Omental fat pad (tissue), 4 donors: ENCODE measurements around the gene PTTG1IP2. TPM values are rescaled to one million over a fixed set of nuclear protein-coding genes. Genes with fewer than 3 reads are reported as not detected.

Experiments
- ATAC-seq: fragments of 150-250 bp; one replicate; pipeline ENCODE4 v1.9.1; 2016; ENCODE audit warnings: mild to moderate bottlenecking, moderate library complexity; ENCODE audit not compliant: low FRiP score
- DNase-seq: peaks from one replicate; pipeline ENCODE4 v3.0.0-alpha.2; 2019; ENCODE audit warnings: low spot score
- CTCF ChIP-seq, 3 donors: fragments of 450-650 bp; IDR thresholded peaks; one replicate each; pipeline ENCODE4 v1.5.1; 2016 to 2017; ENCODE audit warnings: antibody characterized with exemption in 3 of 3, mild to moderate bottlenecking in 3 of 3, moderate library complexity in 2 of 3
- total RNA-seq, 4 donors: library from RNA; depleted of rRNA; stranded (reverse); fragments of >200 nt; gene quantifications; one replicate each; pipeline ENCODE4 v1.1.0, GENCODE V29; 2016

PTTG1IP2 gene
- total RNA-seq, 4 donors from 2014 or later = not detected

DNA sequence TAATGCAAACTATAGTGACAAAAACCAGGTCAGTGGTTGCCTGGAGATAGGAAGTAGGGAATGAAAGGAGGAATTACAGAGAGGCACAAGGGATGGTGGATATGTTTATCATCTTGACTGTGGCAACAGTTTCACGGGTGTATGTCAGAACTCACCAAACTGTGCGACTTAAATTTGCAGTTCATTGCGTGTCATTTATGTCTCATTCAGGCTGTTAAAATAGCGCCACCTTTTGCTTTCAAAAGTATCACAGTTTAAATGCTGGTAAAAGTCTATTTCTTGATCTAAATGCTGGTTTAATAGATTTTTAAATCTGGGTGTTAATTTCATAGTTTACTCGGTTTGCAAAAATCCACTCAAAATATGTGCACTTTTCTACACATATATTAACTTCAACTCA lies 51.0 kb downstream of the PTTG1IP2 start:
- no peak for DNase-seq
- no peak for ATAC-seq
- TF ChIP-seq CTCF (IDR thresholded peaks at IDR 0.05) = no peak

DNA sequence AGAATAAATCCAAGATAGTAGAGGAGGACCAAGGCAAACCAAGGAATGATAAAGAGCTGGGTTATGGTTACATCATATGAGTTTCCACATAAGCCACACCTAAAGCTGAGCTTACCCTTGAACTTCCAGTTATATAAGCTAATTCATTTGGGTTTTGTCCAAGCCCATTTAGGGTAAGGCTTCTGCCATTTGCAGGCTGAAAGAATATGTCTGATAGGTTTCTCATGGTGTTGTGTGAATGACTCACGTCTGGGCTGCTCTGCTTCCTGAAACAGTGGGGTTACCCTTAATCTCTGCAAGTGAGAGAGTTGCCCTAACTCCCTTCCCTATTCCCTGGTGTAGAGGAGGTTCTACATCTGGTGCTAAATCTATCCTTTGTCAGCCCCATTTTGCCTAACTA lies 60.8 kb downstream of the PTTG1IP2 start:
- TF ChIP-seq CTCF (IDR thresholded peaks at IDR 0.05) = no peak
- DNase-seq (no peak), ATAC-seq (no peak)

GRCh38 chr7:90532231-90532929 lies 62.9 kb downstream of the PTTG1IP2 start:
- ATAC-seq (no peak), DNase-seq (no peak)
- TF ChIP-seq CTCF (IDR thresholded peaks at IDR 0.05) = no peak

DNA sequence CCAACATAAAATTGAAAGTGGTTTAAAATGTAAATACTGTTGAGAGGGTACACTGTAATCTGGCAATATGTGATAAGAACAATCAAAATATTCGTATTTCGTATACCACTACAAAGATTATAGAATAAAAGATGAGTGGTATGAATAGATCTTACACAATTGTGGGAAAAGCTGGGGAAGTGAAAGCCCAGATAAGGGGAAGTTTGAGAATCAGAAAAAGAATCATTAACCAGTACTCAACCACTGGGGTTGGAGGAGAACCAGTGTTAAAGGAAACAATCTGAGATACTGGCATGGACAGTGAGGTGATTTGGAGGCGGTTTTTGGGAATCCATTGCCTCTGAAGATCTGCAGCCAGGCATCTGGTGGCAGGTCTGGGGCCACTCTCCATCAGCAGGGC lies 67.0 kb downstream of the PTTG1IP2 start:
- DNase-seq = no peak
- no peak for ATAC-seq
- TF ChIP-seq CTCF (IDR thresholded peaks at IDR 0.05) = no peak

DNA sequence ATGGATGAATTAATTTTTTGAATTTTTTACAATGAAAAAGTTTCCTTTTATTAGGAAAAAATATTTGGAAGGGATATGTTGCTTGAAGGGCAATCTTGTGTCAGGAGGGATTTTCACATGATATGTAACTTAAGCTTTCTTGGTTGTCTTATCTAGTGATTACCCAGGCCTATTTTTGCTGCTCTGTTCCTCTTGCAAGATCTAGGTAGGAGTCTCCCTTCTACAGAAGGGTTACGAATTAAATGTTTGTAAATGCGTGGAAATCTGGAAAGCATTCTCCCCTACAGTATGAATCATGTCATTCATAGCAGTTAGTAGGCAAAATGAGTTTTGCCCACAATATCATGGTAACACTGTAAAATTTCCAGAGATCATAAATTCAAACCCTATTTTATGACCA lies 69.0 kb downstream of the PTTG1IP2 start:
- DNase-seq (no peak), ATAC-seq (peak; percentile 64)
- TF ChIP-seq CTCF (IDR thresholded peaks at IDR 0.05) = no peak

GRCh38 chr7:90540406-90540805 lies 71.0 kb downstream of the PTTG1IP2 start:
- TF ChIP-seq CTCF (IDR thresholded peaks at IDR 0.05) = no peak
- DNase-seq = no peak
- ATAC-seq = no peak

DNA sequence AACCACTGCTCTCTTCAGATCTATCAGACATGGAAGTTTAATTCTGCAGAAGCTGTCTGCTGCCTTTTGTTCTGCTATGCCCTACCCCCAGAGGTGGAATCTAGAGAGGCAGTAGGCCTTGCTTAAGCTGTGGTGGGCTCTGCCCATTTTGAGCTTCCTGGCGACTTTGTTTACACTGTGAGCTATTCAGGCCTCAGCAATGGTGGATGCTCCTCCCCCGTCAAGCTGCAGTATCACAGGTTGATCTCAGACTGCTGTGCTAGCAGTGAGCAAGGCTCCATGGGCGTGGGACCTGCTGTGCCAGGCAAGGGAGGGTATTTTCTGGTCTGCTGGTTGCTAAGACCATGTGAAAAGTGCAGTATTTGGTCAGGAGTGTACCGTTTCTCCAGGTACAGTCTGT lies 81.6 kb downstream of the PTTG1IP2 start:
- no peak for DNase-seq
- ATAC-seq = no peak
- TF ChIP-seq CTCF (IDR thresholded peaks at IDR 0.05) = no peak
